ENCODE results near the gene SCUBE2.

DNA sequence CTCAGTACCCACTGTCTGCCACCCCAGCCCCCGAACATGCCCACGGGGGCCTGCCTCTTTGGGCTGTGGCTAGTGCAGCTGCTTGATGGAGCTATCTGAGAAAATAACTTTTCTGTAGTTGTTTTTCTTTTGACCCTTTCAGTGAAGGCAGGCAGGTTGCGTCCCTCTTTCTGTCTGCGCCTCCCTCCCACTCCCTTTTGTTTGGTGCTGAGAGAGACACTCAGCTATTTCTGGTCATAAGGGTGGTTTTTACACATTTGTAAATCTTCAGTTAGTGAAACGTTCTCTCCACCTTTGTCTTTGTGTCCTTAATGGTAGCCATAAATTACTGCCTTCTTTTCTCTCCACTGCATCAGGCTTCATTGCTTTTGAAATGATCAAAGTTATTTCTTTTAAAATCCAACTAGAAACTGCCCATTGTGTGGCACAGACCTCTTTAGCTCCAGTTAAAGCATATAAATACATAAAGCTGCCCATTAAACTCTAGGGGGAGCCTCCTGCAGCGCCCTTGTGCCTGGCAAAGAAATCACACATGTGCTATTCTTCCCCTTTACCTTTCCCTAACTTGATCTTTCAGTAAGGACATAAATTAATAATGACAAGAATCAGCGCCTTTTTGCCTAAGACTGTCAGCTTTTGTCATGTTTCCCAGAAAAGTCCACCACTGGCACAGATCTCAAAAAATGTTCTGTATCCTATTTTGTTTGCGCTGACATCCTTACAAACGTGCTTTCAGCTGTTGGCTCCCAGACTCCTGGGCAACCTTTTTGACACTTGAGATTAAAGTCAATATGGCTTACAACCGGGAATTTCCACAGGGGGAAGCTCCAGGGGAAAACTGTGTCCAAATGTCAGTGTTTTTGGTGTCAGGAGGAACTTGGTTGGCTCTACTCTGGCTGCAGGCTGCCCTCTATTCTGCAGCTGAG lies 1.7 kb upstream of the SCUBE2 start:
- TF ChIP-seq, protein P1, sequence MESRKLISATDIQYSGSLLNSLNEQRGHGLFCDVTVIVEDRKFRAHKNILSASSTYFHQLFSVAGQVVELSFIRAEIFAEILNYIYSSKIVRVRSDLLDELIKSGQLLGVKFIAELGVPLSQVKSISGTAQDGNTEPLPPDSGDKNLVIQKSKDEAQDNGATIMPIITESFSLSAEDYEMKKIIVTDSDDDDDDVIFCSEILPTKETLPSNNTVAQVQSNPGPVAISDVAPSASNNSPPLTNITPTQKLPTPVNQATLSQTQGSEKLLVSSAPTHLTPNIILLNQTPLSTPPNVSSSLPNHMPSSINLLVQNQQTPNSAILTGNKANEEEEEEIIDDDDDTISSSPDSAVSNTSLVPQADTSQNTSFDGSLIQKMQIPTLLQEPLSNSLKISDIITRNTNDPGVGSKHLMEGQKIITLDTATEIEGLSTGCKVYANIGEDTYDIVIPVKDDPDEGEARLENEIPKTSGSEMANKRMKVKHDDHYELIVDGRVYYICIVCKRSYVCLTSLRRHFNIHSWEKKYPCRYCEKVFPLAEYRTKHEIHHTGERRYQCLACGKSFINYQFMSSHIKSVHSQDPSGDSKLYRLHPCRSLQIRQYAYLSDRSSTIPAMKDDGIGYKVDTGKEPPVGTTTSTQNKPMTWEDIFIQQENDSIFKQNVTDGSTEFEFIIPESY (IDR thresholded peaks at IDR 0.05): no peak
- TF ChIP-seq RAD21 (IDR thresholded peaks at IDR 0.05) (no peak), TAF1 (conservative IDR thresholded peaks at IDR 0.05) (no peak), HNF4G (IDR thresholded peaks at IDR 0.05) (no peak), EGR1 (IDR thresholded peaks at IDR 0.05; ENCODE audit: low read depth in 2 of 2) (no peak), FOXA2 (IDR thresholded peaks at IDR 0.05) (no peak), SP1 (IDR thresholded peaks at IDR 0.05) (no peak), JUND (IDR thresholded peaks at IDR 0.05) (no peak), FOXA1 (IDR thresholded peaks at IDR 0.05) (no peak), GABPA (IDR thresholded peaks at IDR 0.05 in 1 of 2, conservative IDR thresholded peaks at IDR 0.05 in 1 of 2) (no peak)
- TF ChIP-seq, protein P2, sequence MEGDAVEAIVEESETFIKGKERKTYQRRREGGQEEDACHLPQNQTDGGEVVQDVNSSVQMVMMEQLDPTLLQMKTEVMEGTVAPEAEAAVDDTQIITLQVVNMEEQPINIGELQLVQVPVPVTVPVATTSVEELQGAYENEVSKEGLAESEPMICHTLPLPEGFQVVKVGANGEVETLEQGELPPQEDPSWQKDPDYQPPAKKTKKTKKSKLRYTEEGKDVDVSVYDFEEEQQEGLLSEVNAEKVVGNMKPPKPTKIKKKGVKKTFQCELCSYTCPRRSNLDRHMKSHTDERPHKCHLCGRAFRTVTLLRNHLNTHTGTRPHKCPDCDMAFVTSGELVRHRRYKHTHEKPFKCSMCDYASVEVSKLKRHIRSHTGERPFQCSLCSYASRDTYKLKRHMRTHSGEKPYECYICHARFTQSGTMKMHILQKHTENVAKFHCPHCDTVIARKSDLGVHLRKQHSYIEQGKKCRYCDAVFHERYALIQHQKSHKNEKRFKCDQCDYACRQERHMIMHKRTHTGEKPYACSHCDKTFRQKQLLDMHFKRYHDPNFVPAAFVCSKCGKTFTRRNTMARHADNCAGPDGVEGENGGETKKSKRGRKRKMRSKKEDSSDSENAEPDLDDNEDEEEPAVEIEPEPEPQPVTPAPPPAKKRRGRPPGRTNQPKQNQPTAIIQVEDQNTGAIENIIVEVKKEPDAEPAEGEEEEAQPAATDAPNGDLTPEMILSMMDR (IDR thresholded peaks at IDR 0.05; ENCODE audit: low read depth, low read length, missing input control): no peak
- TF ChIP-seq, protein P3, sequence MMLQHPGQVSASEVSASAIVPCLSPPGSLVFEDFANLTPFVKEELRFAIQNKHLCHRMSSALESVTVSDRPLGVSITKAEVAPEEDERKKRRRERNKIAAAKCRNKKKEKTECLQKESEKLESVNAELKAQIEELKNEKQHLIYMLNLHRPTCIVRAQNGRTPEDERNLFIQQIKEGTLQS (IDR thresholded peaks at IDR 0.05): no peak
- TF ChIP-seq, protein P4, sequence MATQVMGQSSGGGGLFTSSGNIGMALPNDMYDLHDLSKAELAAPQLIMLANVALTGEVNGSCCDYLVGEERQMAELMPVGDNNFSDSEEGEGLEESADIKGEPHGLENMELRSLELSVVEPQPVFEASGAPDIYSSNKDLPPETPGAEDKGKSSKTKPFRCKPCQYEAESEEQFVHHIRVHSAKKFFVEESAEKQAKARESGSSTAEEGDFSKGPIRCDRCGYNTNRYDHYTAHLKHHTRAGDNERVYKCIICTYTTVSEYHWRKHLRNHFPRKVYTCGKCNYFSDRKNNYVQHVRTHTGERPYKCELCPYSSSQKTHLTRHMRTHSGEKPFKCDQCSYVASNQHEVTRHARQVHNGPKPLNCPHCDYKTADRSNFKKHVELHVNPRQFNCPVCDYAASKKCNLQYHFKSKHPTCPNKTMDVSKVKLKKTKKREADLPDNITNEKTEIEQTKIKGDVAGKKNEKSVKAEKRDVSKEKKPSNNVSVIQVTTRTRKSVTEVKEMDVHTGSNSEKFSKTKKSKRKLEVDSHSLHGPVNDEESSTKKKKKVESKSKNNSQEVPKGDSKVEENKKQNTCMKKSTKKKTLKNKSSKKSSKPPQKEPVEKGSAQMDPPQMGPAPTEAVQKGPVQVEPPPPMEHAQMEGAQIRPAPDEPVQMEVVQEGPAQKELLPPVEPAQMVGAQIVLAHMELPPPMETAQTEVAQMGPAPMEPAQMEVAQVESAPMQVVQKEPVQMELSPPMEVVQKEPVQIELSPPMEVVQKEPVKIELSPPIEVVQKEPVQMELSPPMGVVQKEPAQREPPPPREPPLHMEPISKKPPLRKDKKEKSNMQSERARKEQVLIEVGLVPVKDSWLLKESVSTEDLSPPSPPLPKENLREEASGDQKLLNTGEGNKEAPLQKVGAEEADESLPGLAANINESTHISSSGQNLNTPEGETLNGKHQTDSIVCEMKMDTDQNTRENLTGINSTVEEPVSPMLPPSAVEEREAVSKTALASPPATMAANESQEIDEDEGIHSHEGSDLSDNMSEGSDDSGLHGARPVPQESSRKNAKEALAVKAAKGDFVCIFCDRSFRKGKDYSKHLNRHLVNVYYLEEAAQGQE (IDR thresholded peaks at IDR 0.05): no peak
- TF ChIP-seq, protein P5, sequence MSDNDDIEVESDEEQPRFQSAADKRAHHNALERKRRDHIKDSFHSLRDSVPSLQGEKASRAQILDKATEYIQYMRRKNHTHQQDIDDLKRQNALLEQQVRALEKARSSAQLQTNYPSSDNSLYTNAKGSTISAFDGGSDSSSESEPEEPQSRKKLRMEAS (IDR thresholded peaks at IDR 0.05): no peak
